Endothelial cell of umbilical vein (primary cell): Measurements from ENCODE around the gene CDK2.

ENCODE experiments used
- POLR2A ChIP-seq: IDR thresholded peaks from 2 replicates; pipeline ENCODE4 v1.6.1; 2012; ENCODE audit warnings: low read depth, mild to moderate bottlenecking, control low read depth, low read length
- POLR2AphosphoS5 ChIP-seq: IDR thresholded peaks from 2 replicates; pipeline ENCODE4 v1.6.1; 2012; ENCODE audit warnings: low read depth, mild to moderate bottlenecking, control low read depth, low read length, moderate library complexity; ENCODE audit not compliant: insufficient read depth

DNA sequence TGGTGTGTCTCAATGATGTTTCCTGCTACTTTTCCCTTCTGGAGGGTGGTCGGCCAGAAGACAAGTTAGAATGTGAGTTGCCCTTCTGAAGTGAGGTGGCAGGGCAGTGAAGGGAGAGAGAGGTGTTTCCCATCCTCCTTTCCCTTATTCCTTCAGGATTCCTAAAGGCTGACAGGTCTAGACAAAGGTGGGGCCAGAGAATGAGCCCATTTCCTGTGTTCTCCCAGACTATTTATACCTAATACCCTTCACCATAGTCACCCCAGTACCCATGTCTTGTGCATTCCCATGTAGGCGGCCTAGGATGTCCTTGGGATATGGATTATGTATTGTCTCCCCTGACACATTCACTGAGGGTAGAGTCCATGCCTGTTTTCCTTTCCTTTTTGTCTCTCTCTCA lies 28.6 kb upstream of the CDK2 start:
- TF ChIP-seq POLR2AphosphoS5 (no peak), POLR2A (no peak)
